Measurements from ENCODE around the gene EMC10.

- TF ChIP-seq CTCF (IDR thresholded peaks at IDR 0.05; ENCODE audit: extremely low read depth in 1 of 2, insufficient read depth in 1 of 2, low read depth in 1 of 2, low read length in 2 of 2) (no peak), POLR2AphosphoS5 (IDR thresholded peaks at IDR 0.05; ENCODE audit: insufficient read depth, low read depth, low read length) (no peak), POLR2A (IDR thresholded peaks at IDR 0.05; ENCODE audit: low read depth, low read length) (no peak)
Observed at GRCh38 chr19:50509366-50509765, 33.1 kb downstream of the EMC10 start.
